Natural killer cell (primary cell): ENCODE data around the gene BHLHA15. TPM values are rescaled to one million over a fixed set of nuclear protein-coding genes. Genes with fewer than 3 reads are reported as not detected.

Experiments
- ATAC-seq, 3 donors: fragments of 150-1000 bp in 2 of 3; fragments of 200-7000 bp in 1 of 3; cut with Tn5 transposase; 1 replicate in 1 of 3; 2 replicates in 2 of 3; pipeline ENCODE4 v1.10.0; 2021; ENCODE audit warnings: mild to moderate bottlenecking in 2 of 3, moderate library complexity in 2 of 3
- DNase-seq, 2 donors: peaks; one replicate each; pipeline versions ENCODE4 v3.0.0 to v3.0.0-alpha.2; 2013 to 2021; ENCODE audit warnings: mixed read lengths in 1 of 2
- H3K27ac ChIP-seq: one replicate; pipeline ENCODE4 v1.5.1; 2013; ENCODE audit warnings: mild to moderate bottlenecking, low read length
- H3K27me3 ChIP-seq: one replicate; pipeline ENCODE4 v1.6.1; 2013; ENCODE audit warnings: low read length; ENCODE audit not compliant: control insufficient read depth, insufficient read depth
- H3K36me3 ChIP-seq: one replicate; pipeline ENCODE4 v1.6.1; 2013; ENCODE audit warnings: low read length; ENCODE audit not compliant: control insufficient read depth, insufficient read depth
- H3K4me1 ChIP-seq: one replicate; pipeline ENCODE4 v1.6.1; 2013; ENCODE audit warnings: low read length; ENCODE audit not compliant: control insufficient read depth, insufficient read depth
- H3K4me3 ChIP-seq: one replicate; pipeline ENCODE4 v1.5.1; 2013; ENCODE audit warnings: low read length
- H3K9me3 ChIP-seq: one replicate; pipeline ENCODE4 v1.6.1; 2013; ENCODE audit warnings: low read length; ENCODE audit not compliant: control insufficient read depth, insufficient read depth
- H3K27ac Mint-ChIP-seq, 2 donors: one replicate each; pipeline ENCODE4 v1.8.0; 2022; ENCODE audit warnings: mild to moderate bottlenecking in 2 of 2, mixed read lengths in 2 of 2, moderate library complexity in 1 of 2
- H3K27me3 Mint-ChIP-seq, 2 donors: one replicate each; pipeline ENCODE4 v1.8.0; 2022; ENCODE audit warnings: low read depth in 2 of 2, mixed read lengths in 2 of 2
- H3K36me3 Mint-ChIP-seq: one replicate; pipeline ENCODE4 v1.8.0; 2022; ENCODE audit warnings: mixed read lengths
- H3K4me1 Mint-ChIP-seq, 2 donors: one replicate each; pipeline ENCODE4 v1.8.0; 2022; ENCODE audit warnings: mixed read lengths in 2 of 2
- H3K4me3 Mint-ChIP-seq: one replicate; pipeline ENCODE4 v1.8.0; 2022; ENCODE audit warnings: mild to moderate bottlenecking, moderate library complexity, mixed read lengths
- H3K9me3 Mint-ChIP-seq, 2 donors: one replicate each; pipeline ENCODE4 v1.8.0; 2022; ENCODE audit warnings: mixed read lengths in 2 of 2
- CTCF ChIP-seq: fragments of 200-600 bp; IDR thresholded peaks from one replicate; pipeline ENCODE4 v1.8.0; 2022; ENCODE audit warnings: antibody characterized with exemption
- WGBS: methylation state at CpG from one replicate; pipeline ENCODE4 v1.1.7; 2013; ENCODE audit warnings: missing lambda C conversion rate; ENCODE audit not compliant: insufficient coverage; 5-methylcytosine and 5-hydroxymethylcytosine counted together
- intact Hi-C: fragments of 100-400 bp; cut with micrococcal nuclease; formaldehyde crosslinking; loops from one replicate; pipeline ENCODE4 v1.14.2; 2022
- total RNA-seq, 4 donors: library from RNA; stranded (reverse); fragments of 120-200 nt in 1 of 4; gene quantifications; one replicate each; pipeline versions ENCODE4 v1.2.3 to v1.2.4, GENCODE V29; 2013 to 2022

BHLHA15 gene
- total RNA-seq, 3 donors from 2014 or later (not counting 1 experiment from before 2014, with no cell fraction given) = 3.3 TPM; not detected in 2

GRCh38 chr7:98232799-98233198 is 21.6 kb downstream of the BHLHA15 start:
- H3K4me3 ChIP-seq = no peak overlapping the region
- H3K27ac Mint-ChIP-seq = no peak overlapping the region
- no peaks in the 10 kb centered on the region for H3K4me1 ChIP-seq
- no peaks in the 10 kb centered on the region for H3K27me3 Mint-ChIP-seq
- peaks cover 18% of the 10 kb centered on the region for H3K36me3 ChIP-seq
- intact Hi-C loops = no loop called here
- no peaks in the 10 kb centered on the region for H3K9me3 ChIP-seq
- no peak for ATAC-seq
- WGBS = 95% methylated on average over 16 of the region's 16 CpGs
- H3K27me3 ChIP-seq = no peaks in the 10 kb centered on the region
- DNase-seq = no peak
- H3K4me1 Mint-ChIP-seq = no peaks in the 10 kb centered on the region
- no peak overlapping the region for H3K4me3 Mint-ChIP-seq
- no peak overlapping the region for H3K27ac ChIP-seq
- H3K36me3 Mint-ChIP-seq = no peaks in the 10 kb centered on the region
- no peak for TF ChIP-seq CTCF
- no peaks in the 10 kb centered on the region for H3K9me3 Mint-ChIP-seq

GRCh38 chr7:98233219-98234070 is 22.2 kb downstream of the BHLHA15 start:
- intact Hi-C loops = no loop called here
- DNase-seq (no peak), ATAC-seq (no peak)
- Histone ChIP-seq H3K36me3 (peaks cover 22% of the 10 kb centered on the region), H3K4me1 (no peaks in the 10 kb centered on the region), H3K27ac (no peak overlapping the region), H3K4me3 (no peak overlapping the region), H3K27me3 (no peaks in the 10 kb centered on the region), H3K9me3 (no peaks in the 10 kb centered on the region)
- H3K27me3 Mint-ChIP-seq = no peaks in the 10 kb centered on the region
- H3K4me3 Mint-ChIP-seq = no peak overlapping the region
- WGBS = 97% methylated on average over 32 of the region's 32 CpGs
- no peak overlapping the region for H3K27ac Mint-ChIP-seq
- no peaks in the 10 kb centered on the region for H3K36me3 Mint-ChIP-seq
- TF ChIP-seq CTCF = no peak
- no peaks in the 10 kb centered on the region for H3K9me3 Mint-ChIP-seq
- H3K4me1 Mint-ChIP-seq = no peaks in the 10 kb centered on the region

- no peak for TF ChIP-seq CTCF
- Histone ChIP-seq H3K4me1 (no peaks in the 10 kb centered on the region), H3K27me3 (no peaks in the 10 kb centered on the region), H3K27ac (no peak overlapping the region), H3K36me3 (peaks cover 22% of the 10 kb centered on the region), H3K4me3 (no peak overlapping the region), H3K9me3 (no peaks in the 10 kb centered on the region)
- Mint-ChIP-seq H3K36me3 (no peaks in the 10 kb centered on the region), H3K4me3 (no peak overlapping the region), H3K4me1 (no peaks in the 10 kb centered on the region), H3K27me3 (no peaks in the 10 kb centered on the region), H3K9me3 (no peaks in the 10 kb centered on the region), H3K27ac (no peak overlapping the region)
- intact Hi-C loops = no loop called here
- DNase-seq = no peak
- no peak for ATAC-seq
- WGBS = 95% methylated on average over 10 of the region's 10 CpGs
These were observed 23.3 kb downstream of the BHLHA15 start for GRCh38 chr7:98234429-98235147.
